MG63 (cell line): ENCODE measurements around the gene SNORC. TPM values are rescaled to one million over a fixed set of nuclear protein-coding genes. Genes with fewer than 3 reads are reported as not detected.
A peak's percentile ranks its signal among the peaks of the same experiment; 100 is the strongest.

ENCODE experiments used
- DNase-seq: peaks from one replicate; pipeline ENCODE4 v3.0.0-alpha.2; 2020
- H3K27me3 ChIP-seq: fragments of 250-450 bp; sonication (Bioruptor Pico); 2 replicates; pipeline ENCODE4 v1.5.1; 2020; ENCODE audit warnings: mild to moderate bottlenecking, moderate library complexity
- H3K36me3 ChIP-seq: fragments of 250-450 bp; sonication (Bioruptor Pico); 2 replicates; pipeline ENCODE4 v1.5.1; 2020; ENCODE audit warnings: mild to moderate bottlenecking, moderate library complexity
- H3K4me3 ChIP-seq: fragments of 250-450 bp; sonication (Bioruptor Pico); 2 replicates; pipeline ENCODE4 v1.5.1; 2020; ENCODE audit warnings: mild to moderate bottlenecking, moderate library complexity
- H3K9me3 ChIP-seq: fragments of 250-450 bp; sonication (Bioruptor Pico); 2 replicates; pipeline ENCODE4 v1.5.1; 2020; ENCODE audit warnings: mild to moderate bottlenecking, moderate library complexity
- total RNA-seq: library from RNA; depleted of rRNA; stranded (reverse); fragments of >200 nt; shearing (Covaris generic); gene quantifications from 2 replicates; pipeline ENCODE4 v1.2.3, GENCODE V29; 2014; ENCODE audit warnings: low replicate concordance; rRNA removed

Gene SNORC
- total RNA-seq, 1 experiment from 2014 or later: 4.1 TPM

GRCh38 chr2:232925821-232926156 lies 55.7 kb downstream of the SNORC start:
- Histone ChIP-seq H3K27me3 (no peaks in the 10 kb centered on the region), H3K4me3 (peak overlapping the region; percentile 52), H3K36me3 (peaks cover 6% of the 10 kb centered on the region), H3K9me3 (no peaks in the 10 kb centered on the region)
- DNase-seq: peak; percentile 19

GRCh38 chr2:232926431-232926939 lies 56.4 kb downstream of the SNORC start:
- Histone ChIP-seq H3K27me3 (no peaks in the 10 kb centered on the region), H3K4me3 (peak overlapping the region; percentile 52)
- peak; percentile 47 for DNase-seq

GRCh38 chr2:232927032-232927792 lies 57.1 kb downstream of the SNORC start:
- Histone ChIP-seq H3K27me3 (no peaks in the 10 kb centered on the region), H3K36me3 (peaks cover 6% of the 10 kb centered on the region), H3K4me3 (peak overlapping the region; percentile 52), H3K9me3 (no peaks in the 10 kb centered on the region)
- DNase-seq: peak; percentile 83

More at GRCh38 chr2:232926431-232926939, 56.4 kb downstream of the SNORC start:
- Histone ChIP-seq H3K36me3 (peaks cover 6% of the 10 kb centered on the region), H3K9me3 (no peaks in the 10 kb centered on the region)

GRCh38 chr2:232927793-232928550 lies 57.9 kb downstream of the SNORC start:
- peaks cover 6% of the 10 kb centered on the region for H3K36me3 ChIP-seq
- H3K27me3 ChIP-seq: no peaks in the 10 kb centered on the region
- H3K9me3 ChIP-seq: no peaks in the 10 kb centered on the region
- peak overlapping the region; percentile 52; the same call in 1 of the 2 replicates for H3K4me3 ChIP-seq
- no peak for DNase-seq

Other genes starting within 250 kb of the SNORC start
- not detected in 2 replicates for gene EFHD1, start 236.7 kb upstream of the SNORC start, total RNA-seq
- 32.9 and 37.4 TPM in 2 replicates for gene GIGYF2, start 172.9 kb upstream of the SNORC start, total RNA-seq
- not detected in 2 replicates for gene KCNJ13, start 93.7 kb upstream of the SNORC start, total RNA-seq
- 26.1 and 52.2 TPM in 2 replicates for gene NGEF, start 143.0 kb downstream of the SNORC start, total RNA-seq
- not detected in 2 replicates for gene NEU2, start 162.4 kb downstream of the SNORC start, total RNA-seq
- not detected in 2 replicates for gene INPP5D, start 190.1 kb downstream of the SNORC start, total RNA-seq